HFFc6 (cell line): ENCODE measurements around the gene RBM27. TPM values are rescaled to one million over a fixed set of nuclear protein-coding genes. Genes with fewer than 3 reads are reported as not detected.

Source experiments
- DNase-seq: peaks from one replicate; pipeline ENCODE4 v3.0.0-alpha.2; 2018
- H3K27ac Mint-ChIP-seq: 2 replicates; pipeline ENCODE4 v1.8.0; 2020; ENCODE audit warnings: mild to moderate bottlenecking, mixed read lengths
- H3K27me3 Mint-ChIP-seq: 2 replicates; pipeline ENCODE4 v1.8.0; 2021; ENCODE audit warnings: mild to moderate bottlenecking, moderate library complexity, mixed read lengths; ENCODE audit not compliant: insufficient read depth
- H3K36me3 Mint-ChIP-seq: 2 replicates; pipeline ENCODE4 v1.8.0; 2021; ENCODE audit warnings: low read depth, mixed read lengths
- H3K4me1 Mint-ChIP-seq: 2 replicates; pipeline ENCODE4 v1.8.0; 2020; ENCODE audit warnings: low read depth, mixed read lengths
- H3K4me3 Mint-ChIP-seq: 2 replicates; pipeline ENCODE4 v1.8.0; 2020; ENCODE audit warnings: mild to moderate bottlenecking, moderate library complexity, mixed read lengths
- H3K9me3 Mint-ChIP-seq: 2 replicates; pipeline ENCODE4 v1.8.0; 2020; ENCODE audit warnings: mild to moderate bottlenecking, mixed read lengths
- CTCF ChIP-seq: fragments of 200-600 bp; sonication (generic); IDR thresholded peaks from 2 replicates; pipeline ENCODE4 v1.5.0; 2021; ENCODE audit warnings: antibody characterized with exemption, mild to moderate bottlenecking
- total RNA-seq, 6 experiments: library from RNA; stranded (reverse); fragmentation: NEBNext Ultra II Directional; extraction: Animal tissue kit (Norgen Biotek cat#: 25700); gene quantifications; 2 replicates in 1 of 6; 3 replicates in 5 of 6; pipeline ENCODE4 v1.2.3, GENCODE V29; 2021

The RBM27 gene
- total RNA-seq, 6 experiments from 2014 or later: 14.4 to 19.2 (median 16.9) TPM

- peaks cover 22% of the 10 kb centered on the region for H3K36me3 Mint-ChIP-seq
- H3K4me1 Mint-ChIP-seq: no peaks in the 10 kb centered on the region
- H3K27me3 Mint-ChIP-seq: no peaks in the 10 kb centered on the region
- no peak for DNase-seq
- H3K9me3 Mint-ChIP-seq: no peaks in the 10 kb centered on the region
- no peak overlapping the region for H3K27ac Mint-ChIP-seq
- no peak overlapping the region for H3K4me3 Mint-ChIP-seq
- no peak for TF ChIP-seq CTCF
Measured at GRCh38 chr5:146223179-146223578, 19.8 kb downstream of the RBM27 start.

DNA sequence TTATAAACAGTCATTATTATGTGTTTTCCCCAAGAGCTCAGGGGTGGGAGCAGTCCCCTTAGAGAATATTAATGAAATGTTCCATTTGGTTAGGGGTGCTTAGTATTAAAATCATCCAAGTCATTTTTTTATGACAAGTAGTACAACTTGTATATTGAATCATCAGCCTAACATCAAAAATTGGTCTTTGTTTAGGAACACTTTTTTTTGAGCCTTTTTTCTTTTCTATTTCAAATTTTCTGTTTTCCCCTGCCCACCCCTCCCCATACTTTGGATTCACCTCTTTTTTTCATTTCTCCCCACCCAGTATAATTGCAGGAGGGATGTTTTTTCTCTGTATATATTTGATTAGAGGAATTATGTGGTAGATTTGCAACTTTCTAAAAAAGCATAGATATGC lies 25.8 kb downstream of the RBM27 start:
- Mint-ChIP-seq H3K4me1 (no peaks in the 10 kb centered on the region), H3K36me3 (peaks cover 43% of the 10 kb centered on the region), H3K27ac (no peak overlapping the region), H3K27me3 (no peaks in the 10 kb centered on the region), H3K9me3 (no peaks in the 10 kb centered on the region), H3K4me3 (no peak overlapping the region)
- DNase-seq: no peak
- TF ChIP-seq CTCF: no peak

DNA sequence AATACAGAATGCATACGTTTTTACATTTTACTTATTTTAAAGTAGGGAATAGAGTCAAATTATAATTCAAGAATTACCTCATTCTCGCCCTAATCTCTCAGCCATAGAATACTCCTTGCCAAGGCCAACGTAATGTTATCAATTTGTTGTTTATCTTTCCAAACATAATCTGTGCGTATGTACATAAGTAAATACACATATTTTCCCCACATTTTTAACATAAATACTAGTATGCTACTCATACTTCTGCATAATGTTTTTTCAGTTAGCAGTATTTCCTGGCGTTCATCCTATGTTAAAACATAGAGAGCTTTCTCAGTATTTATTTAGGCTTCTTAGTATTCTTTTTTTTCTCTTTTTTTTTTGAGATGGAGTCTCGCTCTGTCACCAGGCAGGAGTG lies 28.8 kb downstream of the RBM27 start:
- DNase-seq: no peak
- no peak for TF ChIP-seq CTCF
- no peaks in the 10 kb centered on the region for H3K4me1 Mint-ChIP-seq
- no peak overlapping the region for H3K4me3 Mint-ChIP-seq
- no peaks in the 10 kb centered on the region for H3K27me3 Mint-ChIP-seq
- no peak overlapping the region for H3K27ac Mint-ChIP-seq
- H3K9me3 Mint-ChIP-seq: no peaks in the 10 kb centered on the region
- H3K36me3 Mint-ChIP-seq: peaks cover 36% of the 10 kb centered on the region

GRCh38 chr5:146233441-146233840 lies 30.0 kb downstream of the RBM27 start:
- no peaks in the 10 kb centered on the region for H3K27me3 Mint-ChIP-seq
- no peaks in the 10 kb centered on the region for H3K4me1 Mint-ChIP-seq
- TF ChIP-seq CTCF: no peak
- H3K27ac Mint-ChIP-seq: no peak overlapping the region
- H3K4me3 Mint-ChIP-seq: no peak overlapping the region
- no peaks in the 10 kb centered on the region for H3K9me3 Mint-ChIP-seq
- no peak for DNase-seq
- H3K36me3 Mint-ChIP-seq: peaks cover 35% of the 10 kb centered on the region

DNA sequence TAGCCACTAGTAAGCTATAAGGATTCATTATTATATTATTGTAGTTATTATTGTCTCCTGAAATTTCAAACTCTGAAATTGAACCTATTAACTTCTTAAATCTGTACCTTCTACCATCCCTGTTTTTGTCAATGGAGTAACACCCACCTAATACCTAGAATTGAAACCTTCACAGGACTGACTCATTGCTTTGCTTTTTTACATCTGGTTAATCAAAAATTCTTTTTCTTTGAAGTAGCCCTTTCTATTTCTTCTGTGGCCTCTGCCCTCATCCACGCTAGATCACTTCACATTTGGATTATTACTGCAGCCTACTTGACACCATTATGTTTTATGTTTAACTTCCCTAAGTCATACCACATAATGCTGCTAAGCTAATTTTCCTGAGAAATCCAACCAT lies 35.6 kb downstream of the RBM27 start:
- no peak for DNase-seq
- Mint-ChIP-seq H3K36me3 (peaks cover 14% of the 10 kb centered on the region), H3K27ac (no peak overlapping the region), H3K9me3 (no peaks in the 10 kb centered on the region), H3K4me3 (no peak overlapping the region), H3K27me3 (no peaks in the 10 kb centered on the region), H3K4me1 (peaks cover 6% of the 10 kb centered on the region)
- no peak for TF ChIP-seq CTCF

- DNase-seq: no peak
- Mint-ChIP-seq H3K4me3 (no peak overlapping the region), H3K27me3 (no peaks in the 10 kb centered on the region), H3K9me3 (no peaks in the 10 kb centered on the region), H3K36me3 (peaks cover 21% of the 10 kb centered on the region), H3K4me1 (peaks cover 6% of the 10 kb centered on the region), H3K27ac (no peak overlapping the region)
- TF ChIP-seq CTCF: no peak
Measured at GRCh38 chr5:146240951-146241350, 37.5 kb downstream of the RBM27 start.
